Stimulated activated naive CD8-positive, alpha-beta T cell treated with anti-CD3 and anti-CD28 coated beads, Interleukin-15, Interleukin-2, amounts not matched to agents 100 U/mL and 50 U/mL, for 24 hours (primary cell): Measurements from ENCODE around the gene TEX10.

Source experiments
- ATAC-seq: fragments of 150-1000 bp; cut with Tn5 transposase; one replicate; pipeline ENCODE4 v1.10.0; 2021
- DNase-seq: peaks from one replicate; pipeline ENCODE4 v3.0.0; 2021

Gene TEX10

GRCh38 chr9:100284247-100284646 lies 68.5 kb downstream of the TEX10 start:
- ATAC-seq (no peak), DNase-seq (no peak)

GRCh38 chr9:100282388-100282719 lies 70.4 kb downstream of the TEX10 start:
- ATAC-seq (no peak), DNase-seq (no peak)

- ATAC-seq (no peak), DNase-seq (no peak)
Observed at GRCh38 chr9:100281676-100282387, 70.9 kb downstream of the TEX10 start.

DNA sequence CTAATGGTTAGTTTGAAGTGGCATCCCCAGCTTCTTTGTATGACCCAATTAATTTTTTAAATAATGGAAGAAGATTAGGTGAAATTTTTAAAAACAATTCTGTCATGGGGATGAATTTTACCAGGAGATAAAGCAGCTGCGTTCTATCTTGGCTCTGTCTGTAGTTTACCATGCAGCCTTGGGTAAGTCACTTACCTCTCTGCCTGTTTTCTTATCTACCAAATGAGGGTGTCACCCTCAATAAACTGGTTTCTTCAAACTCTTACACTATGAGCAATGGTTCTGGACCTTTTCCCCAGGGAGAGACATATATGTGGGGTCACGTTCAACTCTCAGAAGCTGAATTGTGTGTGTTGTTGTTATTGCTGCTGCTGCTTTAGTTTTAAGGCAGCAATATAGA lies 71.7 kb downstream of the TEX10 start:
- no peak for ATAC-seq
- no peak for DNase-seq

- DNase-seq (no peak), ATAC-seq (peak; percentile 59)
Observed at GRCh38 chr9:100277166-100277979, 75.4 kb downstream of the TEX10 start.

GRCh38 chr9:100269656-100270055 lies 83.1 kb downstream of the TEX10 start:
- no peak for DNase-seq
- no peak for ATAC-seq

GRCh38 chr9:100268271-100268670 lies 84.5 kb downstream of the TEX10 start:
- DNase-seq = no peak
- ATAC-seq = no peak

- ATAC-seq (no peak), DNase-seq (no peak)
Observed at GRCh38 chr9:100267211-100267610, 85.5 kb downstream of the TEX10 start.
